GM06990 (cell line): ENCODE measurements around the gene CEND1.

Experiments
- DNase-seq: peaks from one replicate; pipeline ENCODE4 v3.0.0-alpha.2; 2011; ENCODE audit not compliant: insufficient read length; ENCODE audit errors: extremely low read depth
- H3K27me3 ChIP-seq: replicated peaks from 2 replicates; pipeline ENCODE4 v1.6.0; 2011; ENCODE audit warnings: low read length; ENCODE audit not compliant: control insufficient read depth, insufficient read depth
- H3K36me3 ChIP-seq: 2 replicates; pipeline ENCODE4 v1.5.1; 2011; ENCODE audit warnings: low read length; ENCODE audit not compliant: control insufficient read depth, insufficient read depth
- H3K4me3 ChIP-seq: replicated peaks from 2 replicates; pipeline ENCODE4 v1.5.1; 2011; ENCODE audit warnings: low read depth, mild to moderate bottlenecking, control low read depth, low read length
- CTCF ChIP-seq: IDR thresholded peaks from 2 replicates; pipeline ENCODE4 v1.5.1; 2011; ENCODE audit warnings: low read length, control low read depth, mild to moderate bottlenecking, inconsistent platforms; ENCODE audit not compliant: insufficient read depth, poor library complexity, severe bottlenecking

The CEND1 gene

GRCh38 chr11:789943-790342 lies at the start of gene CEND1:
TSS of gene CEND1 (minus strand) at chr11:790090. CDS start at chr11:788576, 1,514 bp downstream.
- no peak for TF ChIP-seq CTCF
- Histone ChIP-seq H3K27me3 (no peaks in the 10 kb centered on the region), H3K36me3 (peaks cover 18% of the 10 kb centered on the region), H3K4me3 (peak within 1 kb of the TSS; percentile 69)
- DNase-seq, result peak; percentile 72

GRCh38 chr11:839280-839623 lies 49.4 kb upstream of the CEND1 start:
- no peak for DNase-seq
- peaks cover 25% of the 10 kb centered on the region for H3K36me3 ChIP-seq
- H3K4me3 ChIP-seq, result no peak overlapping the region
- H3K27me3 ChIP-seq, result no peaks in the 10 kb centered on the region
- no peak for TF ChIP-seq CTCF

- Histone ChIP-seq H3K4me3 (no peak overlapping the region), H3K36me3 (peaks cover 25% of the 10 kb centered on the region), H3K27me3 (no peaks in the 10 kb centered on the region; the same call in 1 of the 2 replicates)
- peak; percentile 7 for TF ChIP-seq CTCF
- DNase-seq, result no peak
Measured at GRCh38 chr11:838441-839279, 48.8 kb upstream of the CEND1 start.

- H3K36me3 ChIP-seq, result peaks cover 25% of the 10 kb centered on the region
Measured at GRCh38 chr11:837990-838307, 48.1 kb upstream of the CEND1 start.

GRCh38 chr11:837189-837989 lies 47.5 kb upstream of the CEND1 start:
- Histone ChIP-seq H3K4me3 (no peak overlapping the region), H3K27me3 (no peaks in the 10 kb centered on the region; the same call in 1 of the 2 replicates), H3K36me3 (peaks cover 25% of the 10 kb centered on the region)
- no peak for TF ChIP-seq CTCF
- no peak for DNase-seq

More at GRCh38 chr11:837990-838307, 48.1 kb upstream of the CEND1 start:
- no peak for DNase-seq
- no peaks in the 10 kb centered on the region; the same call in 1 of the 2 replicates for H3K27me3 ChIP-seq
- no peak overlapping the region for H3K4me3 ChIP-seq
- TF ChIP-seq CTCF, result no peak
